Islet of Langerhans (tissue), 1 donor: ENCODE measurements around the gene PRIM2.
"Not testable (repeated sequence)": the region's sequence is repeated elsewhere in the genome, so short reads cannot be mapped to it uniquely, and the experiment has no call there.

Source experiments
- FAIRE-seq: peaks from one replicate; lab custom pipeline; 2011; peaks lifted over from hg19 to GRCh38; lab: Jason Lieb, UNC

The PRIM2 gene

GRCh38 chr6:57317060-57317943, at the start of gene PRIM2:
TSS of gene PRIM2 (plus strand) at chr6:57317630. CDS start at chr6:57318446, 816 bp downstream.
- FAIRE-seq: peak; percentile 90

- no peak for FAIRE-seq
These were observed 49.2 kb upstream of the PRIM2 start for GRCh38 chr6:57268294-57268640.

GRCh38 chr6:57274113-57274824, 43.2 kb upstream of the PRIM2 start:
- not testable (repeated sequence) for FAIRE-seq

- FAIRE-seq: no peak
These were observed 42.0 kb upstream of the PRIM2 start for GRCh38 chr6:57275384-57275783.

- FAIRE-seq: no peak
These were observed 40.5 kb upstream of the PRIM2 start for GRCh38 chr6:57276946-57277345.

GRCh38 chr6:57278570-57278969, 38.9 kb upstream of the PRIM2 start:
- no peak for FAIRE-seq

GRCh38 chr6:57279013-57279412, 38.4 kb upstream of the PRIM2 start:
- no peak for FAIRE-seq

GRCh38 chr6:57283106-57283505, 34.3 kb upstream of the PRIM2 start:
- FAIRE-seq: no peak

GRCh38 chr6:57283911-57284455, 33.4 kb upstream of the PRIM2 start:
- FAIRE-seq: no peak

- FAIRE-seq: not testable (repeated sequence)
These were observed 29.3 kb upstream of the PRIM2 start for GRCh38 chr6:57288136-57288535.

GRCh38 chr6:57293472-57293871, 24.0 kb upstream of the PRIM2 start:
- FAIRE-seq: not testable (repeated sequence)

- FAIRE-seq: no peak
These were observed 22.5 kb upstream of the PRIM2 start for GRCh38 chr6:57294862-57295445.

- no peak for FAIRE-seq
These were observed 19.9 kb upstream of the PRIM2 start for GRCh38 chr6:57297505-57297904.

- FAIRE-seq: no peak
These were observed 18.7 kb upstream of the PRIM2 start for GRCh38 chr6:57298741-57299140.

- FAIRE-seq: no peak
These were observed 15.7 kb upstream of the PRIM2 start for GRCh38 chr6:57301757-57302156.

- peak; percentile 36 for FAIRE-seq
These were observed 15.0 kb upstream of the PRIM2 start for GRCh38 chr6:57302477-57302876.

GRCh38 chr6:57303931-57304681, 13.3 kb upstream of the PRIM2 start:
- no peak for FAIRE-seq

- no peak for FAIRE-seq
These were observed 12.3 kb upstream of the PRIM2 start for GRCh38 chr6:57305107-57305506.

- no peak for FAIRE-seq
These were observed 11.7 kb upstream of the PRIM2 start for GRCh38 chr6:57305761-57306160.

GRCh38 chr6:57306273-57306672, 11.2 kb upstream of the PRIM2 start:
- FAIRE-seq: no peak

GRCh38 chr6:57307850-57308249, 9.6 kb upstream of the PRIM2 start:
- no peak for FAIRE-seq

- FAIRE-seq: not testable (repeated sequence)
These were observed 8.7 kb upstream of the PRIM2 start for GRCh38 chr6:57308755-57309154.
